HEK293T (cell line): ENCODE data around the gene RPL38.

Experiments used
- CTCF ChIA-PET: fragments of 350-600 bp; formaldehyde crosslinking; extraction: SDS; loops from one replicate; lab custom pipeline; 2021; ENCODE audit warnings: antibody characterized with exemption, inconsistent platforms; lab: Yijun Ruan, JAX
- POLR2A ChIA-PET: fragments of 350-600 bp; formaldehyde crosslinking; extraction: SDS; loops from one replicate; lab custom pipeline; 2020; ENCODE audit warnings: antibody characterized with exemption, inconsistent platforms; lab: Yijun Ruan, JAX
- DNase-seq: peaks from one replicate; pipeline ENCODE4 v3.0.0; 2012; ENCODE audit warnings: mixed read lengths; ENCODE audit errors: extremely low spot score
- ARNT ChIP-seq: fragments of 450-650 bp; IDR thresholded peaks from 2 replicates; pipeline ENCODE4 v1.6.1; 2017; ENCODE audit warnings: mild to moderate bottlenecking
- BHLHE40 ChIP-seq: fragments of 450-650 bp; IDR thresholded peaks from 2 replicates; pipeline ENCODE4 v1.6.1; 2016; ENCODE audit warnings: mild to moderate bottlenecking, moderate library complexity, borderline replicate concordance
- CTBP1 ChIP-seq: fragments of 450-650 bp; IDR thresholded peaks from 2 replicates; pipeline ENCODE4 v1.6.1; 2016; ENCODE audit warnings: borderline replicate concordance
- ELF4 ChIP-seq: fragments of 450-650 bp; IDR thresholded peaks from 2 replicates; pipeline ENCODE4 v1.6.1; 2017; ENCODE audit warnings: antibody characterized with exemption
- FOXA1 ChIP-seq: fragments of 450-650 bp; IDR thresholded peaks from 2 replicates; pipeline ENCODE4 v1.6.1; 2016; ENCODE audit warnings: mild to moderate bottlenecking
- FOXK2 ChIP-seq: fragments of 450-650 bp; IDR thresholded peaks from 2 replicates; pipeline ENCODE4 v1.6.1; 2016; ENCODE audit warnings: mild to moderate bottlenecking
- FOXM1 ChIP-seq: fragments of 450-650 bp; IDR thresholded peaks from 2 replicates; pipeline ENCODE4 v1.6.1; 2017; ENCODE audit warnings: mild to moderate bottlenecking, borderline replicate concordance
- HDGF ChIP-seq: fragments of 450-650 bp; IDR thresholded peaks from 2 replicates; pipeline ENCODE4 v1.6.1; 2017; ENCODE audit warnings: antibody characterized with exemption, borderline replicate concordance
- L3MBTL2 ChIP-seq: fragments of 450-650 bp; conservative IDR thresholded peaks from 2 replicates; pipeline ENCODE4 v1.6.1; 2016; ENCODE audit warnings: mild to moderate bottlenecking
- LEF1 ChIP-seq: fragments of 450-650 bp; IDR thresholded peaks from 2 replicates; pipeline ENCODE4 v1.6.1; 2017; ENCODE audit warnings: mild to moderate bottlenecking, borderline replicate concordance
- NFRKB ChIP-seq: fragments of 450-650 bp; IDR thresholded peaks from 2 replicates; pipeline ENCODE4 v1.6.1; 2016; ENCODE audit warnings: mild to moderate bottlenecking, moderate library complexity
- PKNOX1 ChIP-seq: fragments of 450-650 bp; IDR thresholded peaks from 2 replicates; pipeline ENCODE4 v1.6.1; 2016
- SP1 ChIP-seq: fragments of 450-650 bp; IDR thresholded peaks from 2 replicates; pipeline ENCODE4 v1.6.1; 2017
- SUZ12 ChIP-seq: fragments of 450-650 bp; IDR thresholded peaks from 2 replicates; pipeline ENCODE4 v1.6.1; 2016; ENCODE audit warnings: mild to moderate bottlenecking
- TARDBP ChIP-seq: fragments of 450-650 bp; IDR thresholded peaks from 2 replicates; pipeline ENCODE4 v1.6.1; 2016
- ZNF384 ChIP-seq: fragments of 450-650 bp; IDR thresholded peaks from 2 replicates; pipeline ENCODE4 v1.6.1; 2016

Gene RPL38

DNA sequence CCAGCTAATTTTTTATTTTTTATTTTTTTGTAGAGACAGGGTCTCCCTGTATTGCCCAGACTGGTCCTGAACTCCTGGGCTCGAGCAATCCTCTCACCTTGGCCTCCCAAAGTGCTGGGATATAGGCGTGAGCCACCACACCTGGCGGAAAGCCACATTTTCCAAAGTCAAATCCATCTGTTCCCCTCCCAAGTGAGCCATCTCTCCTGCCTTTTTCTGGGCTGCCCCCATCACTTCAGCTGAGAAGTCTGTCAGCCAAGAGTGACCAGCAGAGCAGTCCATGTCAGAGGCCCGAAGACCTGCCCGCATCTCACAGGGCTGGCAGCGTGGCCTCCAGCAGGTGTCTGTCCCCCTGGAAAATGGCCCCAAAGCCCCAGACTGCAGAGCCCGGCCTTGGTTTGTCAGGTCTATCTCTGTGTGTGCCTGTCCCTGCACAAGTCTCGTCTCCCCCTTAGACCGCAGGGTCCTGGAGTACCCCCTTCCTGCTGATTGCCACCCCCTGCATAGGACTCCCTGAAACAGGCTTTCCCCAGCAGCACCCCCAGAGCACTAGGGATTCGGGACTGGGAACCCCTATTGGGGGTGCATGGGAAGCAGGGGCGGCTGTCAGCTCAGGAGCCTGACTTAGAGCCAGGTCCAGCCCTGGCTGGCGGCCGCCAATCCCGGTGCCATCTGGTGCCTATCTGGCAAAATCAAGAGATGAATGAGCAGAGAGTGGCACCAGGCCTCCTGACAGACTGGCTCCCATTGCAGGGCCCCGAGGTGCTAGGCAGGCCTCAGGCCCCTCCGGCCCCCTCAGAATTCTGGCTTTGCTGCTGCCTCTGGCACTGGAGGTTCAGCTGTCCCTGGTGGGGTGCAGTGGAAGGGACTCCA is 17.7 kb downstream of the RPL38 start:
- POLR2A ChIA-PET, result interaction anchor here (0.7 to 2.4 kb wide), 4 partner anchors 8 to 75 kb away, joined by 3 to 8 read pairs (median 6); partner anchors contain the start of genes RPL38 and TTYH2
- no peak for DNase-seq
- CTCF ChIA-PET, result no interaction called here
- TF ChIP-seq SP1, result no peak
- no peak for TF ChIP-seq L3MBTL2
- no peak for TF ChIP-seq ARNT
- TF ChIP-seq FOXA1, result no peak
- TF ChIP-seq HDGF, result no peak
- no peak for TF ChIP-seq SUZ12
- TF ChIP-seq FOXK2, result no peak
- TF ChIP-seq LEF1, result no peak

DNA sequence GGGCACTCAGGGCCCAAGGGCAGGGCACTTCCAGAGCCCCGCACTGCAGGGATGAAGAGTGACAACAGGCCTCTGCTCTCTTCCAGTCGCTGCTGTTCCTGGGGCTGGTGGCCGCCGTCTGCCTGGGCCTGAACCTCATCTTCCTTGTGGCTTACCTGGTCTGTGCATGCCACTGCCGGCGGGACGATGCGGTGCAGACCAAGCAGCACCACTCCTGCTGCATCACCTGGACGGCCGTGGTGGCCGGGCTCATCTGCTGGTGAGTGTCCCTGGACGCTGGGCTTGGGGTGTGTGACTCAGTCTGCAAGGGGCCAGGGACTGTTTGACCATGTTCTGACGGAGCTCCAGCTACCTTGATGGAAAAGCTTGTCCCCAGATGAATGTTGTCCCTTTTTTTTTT is 18.9 kb downstream of the RPL38 start:
- CTCF ChIA-PET, result no interaction called here
- TF ChIP-seq BHLHE40, result no peak

DNA sequence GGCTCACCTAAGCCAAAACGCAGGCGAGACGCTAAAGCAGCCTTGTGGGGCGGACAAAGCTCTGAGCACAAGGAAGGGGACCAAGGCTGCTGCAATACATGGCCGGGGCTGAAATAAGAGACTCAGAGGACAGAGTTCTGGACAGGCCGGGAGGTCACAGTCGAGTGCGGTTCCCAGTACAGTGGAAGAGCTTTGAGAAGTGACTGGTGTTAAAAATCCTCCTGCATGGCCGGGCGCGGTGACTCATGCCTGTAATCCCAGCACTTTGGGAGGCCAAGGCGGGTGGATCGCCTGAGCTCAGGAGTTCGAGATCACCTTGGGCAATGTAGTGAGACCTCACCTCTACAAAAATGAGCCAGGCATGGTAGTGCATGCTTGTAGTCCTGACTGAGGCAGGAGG is 20.4 kb downstream of the RPL38 start:
- TF ChIP-seq SP1 (no peak), NFRKB (no peak), TARDBP (no peak)
- ChIA-PET CTCF (interaction anchor here (0.6 kb wide), 1 partner anchor 86 kb away, joined by 4 read pairs; no protein-coding TSS in a partner anchor), POLR2A (no interaction called here)
- no peak for DNase-seq

More for the DNA sequence above, 18.9 kb downstream of the RPL38 start:
- no peak for DNase-seq
- POLR2A ChIA-PET, result interaction anchor here (0.5 to 2.4 kb wide), 4 partner anchors 8 to 22 kb away, joined by 3 to 8 read pairs (median 4); partner anchors contain the start of gene TTYH2

GRCh38 chr17:74224959-74225725 is 21.7 kb downstream of the RPL38 start:
- POLR2A ChIA-PET, result interaction anchor here (0.8 kb wide), 1 partner anchor 206 kb away, joined by 3 read pairs; no protein-coding TSS in a partner anchor
- no peak for DNase-seq
- CTCF ChIA-PET, result no interaction called here
- no peak for TF ChIP-seq ELF4
- TF ChIP-seq ZNF384, result no peak
- TF ChIP-seq TARDBP, result no peak
- TF ChIP-seq L3MBTL2, result no peak
- no peak for TF ChIP-seq FOXK2
- TF ChIP-seq SP1, result no peak
- TF ChIP-seq ARNT, result no peak
- no peak for TF ChIP-seq BHLHE40
- TF ChIP-seq LEF1, result no peak
- TF ChIP-seq SUZ12, result no peak
- no peak for TF ChIP-seq FOXM1
- no peak for TF ChIP-seq CTBP1

- no peak for DNase-seq
- ChIA-PET CTCF (no interaction called here), POLR2A (interaction anchor here (0.8 kb wide), 1 partner anchor 204 kb away, joined by 3 read pairs; no protein-coding TSS in a partner anchor)
- no peak for TF ChIP-seq FOXA1
- TF ChIP-seq FOXK2, result no peak
- no peak for TF ChIP-seq LEF1
These were observed 22.8 kb downstream of the RPL38 start for GRCh38 chr17:74226252-74226651.

DNA sequence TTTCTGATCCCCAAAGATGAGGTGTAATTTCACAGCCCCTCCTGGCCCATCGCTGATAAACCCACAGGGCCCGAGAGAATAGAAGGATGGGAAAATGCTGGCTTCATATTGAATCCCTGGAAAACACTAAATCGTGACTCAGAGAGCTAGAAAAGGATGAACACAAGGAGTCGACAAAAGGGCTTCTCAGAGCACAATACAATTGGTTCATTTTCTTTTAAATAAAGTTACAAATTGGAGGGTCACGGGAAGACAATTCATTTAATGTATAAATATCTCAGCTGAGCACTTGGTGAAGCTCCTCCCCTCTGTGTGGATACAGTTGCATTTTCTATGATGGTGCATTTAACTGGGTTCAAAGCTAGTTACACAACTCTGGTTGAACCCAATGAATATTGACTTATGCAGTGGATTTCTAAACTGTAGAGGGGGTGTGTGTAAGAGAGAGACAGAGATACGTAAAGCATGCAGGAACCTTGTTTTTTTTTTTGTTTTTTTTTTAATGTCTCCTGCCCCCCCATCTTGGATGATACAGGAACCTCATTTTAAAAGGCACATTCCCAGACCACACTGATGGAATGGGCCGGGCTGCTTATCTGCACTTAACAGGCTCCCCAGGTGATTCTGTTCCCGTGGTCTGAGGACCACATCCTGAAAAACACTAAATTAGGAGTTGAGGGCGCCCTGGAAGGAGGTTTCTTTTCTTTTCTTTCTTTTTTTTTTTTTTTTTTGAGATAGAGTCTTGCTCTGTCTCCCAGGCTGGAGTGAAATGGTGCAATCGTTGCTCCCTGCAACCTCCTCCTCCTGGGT is 24.0 kb downstream of the RPL38 start:
- TF ChIP-seq LEF1 (no peak), BHLHE40 (no peak)
- POLR2A ChIA-PET, result no interaction called here
- CTCF ChIA-PET, result interaction anchor here (0.7 to 1.0 kb wide), 2 partner anchors 14 to 169 kb away, joined by 3 to 4 read pairs; partner anchors contain the start of gene TTYH2
- DNase-seq, result no peak

GRCh38 chr17:74228306-74228978 is 25.0 kb downstream of the RPL38 start:
- POLR2A ChIA-PET, result no interaction called here
- CTCF ChIA-PET, result no interaction called here
- TF ChIP-seq BHLHE40 (no peak), FOXM1 (no peak), SP1 (no peak), L3MBTL2 (no peak), PKNOX1 (no peak), CTBP1 (no peak), FOXK2 (no peak), HDGF (no peak), ZNF384 (no peak), FOXA1 (no peak), ARNT (no peak), SUZ12 (no peak), LEF1 (no peak), TARDBP (no peak), ELF4 (no peak), NFRKB (no peak)

More at GRCh38 chr17:74228306-74228978, 25.0 kb downstream of the RPL38 start:
- DNase-seq, result no peak
